ENCODE results near the gene UBL4A.

UBL4A gene

GRCh38 chrX:154460326-154460725 is 26.1 kb downstream of the UBL4A start:
- no peak for DNase-seq

- peak; percentile 47 for DNase-seq
These were observed 26.6 kb downstream of the UBL4A start for GRCh38 chrX:154459832-154460231.

GRCh38 chrX:154458954-154459778 is 27.2 kb downstream of the UBL4A start:
- DNase-seq: peak; percentile 73

- DNase-seq: peak; percentile 37
These were observed 28.1 kb downstream of the UBL4A start, which contains the start of gene PLXNA3 for GRCh38 chrX:154458116-154458953. PLXNA3 (plus strand) TSS chrX:154458281; CDS start chrX:154460184, 1,903 bp downstream.

GRCh38 chrX:154457491-154458115 is 28.8 kb downstream of the UBL4A start:
- DNase-seq: peak; percentile 30

GRCh38 chrX:154452823-154453222 is 33.6 kb downstream of the UBL4A start:
- no peak for DNase-seq

- no peak for DNase-seq
These were observed 36.1 kb downstream of the UBL4A start for GRCh38 chrX:154450312-154450711.

- DNase-seq: no peak
These were observed 36.8 kb downstream of the UBL4A start for GRCh38 chrX:154449618-154450017.

- DNase-seq: no peak
These were observed 37.9 kb downstream of the UBL4A start for GRCh38 chrX:154448484-154448883.

- no peak for DNase-seq
These were observed 40.0 kb downstream of the UBL4A start for GRCh38 chrX:154446430-154446829.

- no peak for DNase-seq
These were observed 40.6 kb downstream of the UBL4A start for GRCh38 chrX:154445776-154446175.

GRCh38 chrX:154444755-154445246 is 41.6 kb downstream of the UBL4A start:
- no peak for DNase-seq

- DNase-seq: peak; percentile 81
These were observed 42.2 kb downstream of the UBL4A start, which contains the start of gene FAM50A for GRCh38 chrX:154443992-154444754. FAM50A (plus strand) TSS chrX:154444141; CDS start chrX:154444236, 95 bp downstream.

- no peak for DNase-seq
These were observed 42.9 kb downstream of the UBL4A start for GRCh38 chrX:154443479-154443910.

GRCh38 chrX:154441984-154442707 is 44.3 kb downstream of the UBL4A start:
- no peak for DNase-seq

- no peak for DNase-seq
These were observed 44.9 kb downstream of the UBL4A start for GRCh38 chrX:154441564-154441963.

- no peak for DNase-seq
These were observed 45.6 kb downstream of the UBL4A start for GRCh38 chrX:154440623-154441357.

GRCh38 chrX:154439841-154440240 is 46.6 kb downstream of the UBL4A start:
- no peak for DNase-seq

- DNase-seq: no peak
These were observed 48.2 kb downstream of the UBL4A start for GRCh38 chrX:154437971-154438893.

Data from hematopoietic multipotent progenitor cell treated with erythropoietin and hydrocortisone succinate and interleukin-3 and kit ligand, for 4 days (in vitro differentiated cells).